ENCODE measurements around the gene TRPT1. TPM values are rescaled to one million over a fixed set of nuclear protein-coding genes. Genes with fewer than 3 reads are reported as not detected.

TRPT1 gene
- total RNA-seq, 2 donors from 2014 or later = 56.3 to 75.2 TPM

GRCh38 chr11:64178203-64178602 lies 47.8 kb downstream of the TRPT1 start:
- no peaks in the 10 kb centered on the region for H3K36me3 ChIP-seq (replicated peaks in 1 of 2; ENCODE audit: insufficient read depth in 1 of 2, low read depth in 2 of 2)
- no peak for TF ChIP-seq POLR2A (IDR thresholded peaks at IDR 0.05)
- TF ChIP-seq CTCF (IDR thresholded peaks at IDR 0.05) = no peak
- no peak overlapping the region for H3K27ac ChIP-seq
- H3K4me3 ChIP-seq = no peak overlapping the region
- 90 to 92% methylated on average over 1 of the region's 1 CpG for WGBS, 2 donors
- intact Hi-C loops (cut with DNase I) = no loop called here
- peaks cover 29% of the 10 kb centered on the region for H3K4me1 ChIP-seq
- no peak for ATAC-seq
- no peak for DNase-seq
- no peaks in the 10 kb centered on the region for H3K9me3 ChIP-seq
- H3K27me3 ChIP-seq = no peaks in the 10 kb centered on the region

- ATAC-seq (no peak), DNase-seq (no peak)
- no peaks in the 10 kb centered on the region for H3K36me3 ChIP-seq (replicated peaks in 1 of 2; ENCODE audit: insufficient read depth in 1 of 2, low read depth in 2 of 2)
- no peaks in the 10 kb centered on the region for H3K27me3 ChIP-seq
- H3K4me3 ChIP-seq = no peak overlapping the region
- TF ChIP-seq POLR2A (IDR thresholded peaks at IDR 0.05) = no peak
- no peak for TF ChIP-seq CTCF (IDR thresholded peaks at IDR 0.05)
- no peaks in the 10 kb centered on the region for H3K9me3 ChIP-seq
- intact Hi-C loops (cut with DNase I) = no loop called here
- H3K4me1 ChIP-seq = peaks cover 15% of the 10 kb centered on the region
- 88 to 94% methylated on average over 8 of the region's 8 CpGs for WGBS, 2 donors
- H3K27ac ChIP-seq = no peak overlapping the region
Measured at GRCh38 chr11:64176751-64177150, 49.2 kb downstream of the TRPT1 start.

Other genes with a start within 250 kb of the TRPT1 start
- 10 to 100 TPM; 20.8 to 36.3 TPM for gene OTUB1, start 239.7 kb downstream of the TRPT1 start, total RNA-seq
- under 1 TPM in 1 of 2 donors, not detected in 1; 0.26 TPM for gene FLRT1, start 190.3 kb downstream of the TRPT1 start, total RNA-seq
- gene MACROD1, start 60.1 kb downstream of the TRPT1 start, total RNA-seq = 10 to 100 TPM; 24.7 to 65.4 TPM
- 10 to 100 TPM; 35.8 to 63.6 TPM for gene STIP1, start 40.0 kb downstream of the TRPT1 start, total RNA-seq
- 1 to 10 TPM; 8.6 to 9.1 TPM for gene FERMT3, start 19.5 kb downstream of the TRPT1 start, total RNA-seq
- gene NUDT22, start 88 bp upstream of the TRPT1 start, total RNA-seq = 10 to 100 TPM; 45.9 to 73.5 TPM
- 10 to 100 TPM; 23.6 to 56.7 TPM for gene DNAJC4, start 4.4 kb upstream of the TRPT1 start, total RNA-seq
- gene VEGFB, start 8.4 kb upstream of the TRPT1 start, total RNA-seq = 100 to 1,000 TPM in 1 of 2 donors, 10 to 100 TPM in 1; 32.4 to 108 TPM
- gene FKBP2, start 14.9 kb upstream of the TRPT1 start, total RNA-seq = 10 to 100 TPM; 42.0 to 92.6 TPM
- 100 to 1,000 TPM in 1 of 2 donors, 10 to 100 TPM in 1; 87.7 to 112 TPM for gene PPP1R14B, start 20.8 kb upstream of the TRPT1 start, total RNA-seq
- gene PLCB3, start 25.3 kb upstream of the TRPT1 start, total RNA-seq = 10 to 100 TPM; 13.8 to 14.5 TPM
- 10 to 100 TPM; 51.1 to 85.9 TPM for gene BAD, start 58.5 kb upstream of the TRPT1 start, total RNA-seq
- 10 to 100 TPM in 1 of 2 donors, 1 to 10 TPM in 1; 4.4 to 19.4 TPM for gene GPR137, start 59.7 kb upstream of the TRPT1 start, total RNA-seq
- not detected for gene KCNK4, start 65.1 kb upstream of the TRPT1 start, total RNA-seq
- gene CATSPERZ, start 74.2 kb upstream of the TRPT1 start, total RNA-seq = 1 to 10 TPM in 1 of 2 donors, not detected in 1; 2.3 TPM
- 10 to 100 TPM; 51.7 to 63.8 TPM for gene ESRRA, start 79.3 kb upstream of the TRPT1 start, total RNA-seq
- gene TRMT112, start 91.4 kb upstream of the TRPT1 start, total RNA-seq = 100 to 1,000 TPM; 170 to 223 TPM
- gene PRDX5, start 91.9 kb upstream of the TRPT1 start, total RNA-seq = 100 to 1,000 TPM; 108 to 224 TPM
- gene CCDC88B, start 114.0 kb upstream of the TRPT1 start, total RNA-seq = 10 to 100 TPM in 1 of 2 donors, 1 to 10 TPM in 1; 8.8 to 16.2 TPM
- 10 to 100 TPM; 13.0 to 22.7 TPM for gene RPS6KA4, start 133.0 kb upstream of the TRPT1 start, total RNA-seq